Measurements from ENCODE around the gene PRKCE. TPM values are rescaled to one million over a fixed set of nuclear protein-coding genes. Genes with fewer than 3 reads are reported as not detected.

The PRKCE gene
- total and polyA plus RNA-seq, 2 experiments from 2014 or later = 0.94 to 1.2 TPM

DNA sequence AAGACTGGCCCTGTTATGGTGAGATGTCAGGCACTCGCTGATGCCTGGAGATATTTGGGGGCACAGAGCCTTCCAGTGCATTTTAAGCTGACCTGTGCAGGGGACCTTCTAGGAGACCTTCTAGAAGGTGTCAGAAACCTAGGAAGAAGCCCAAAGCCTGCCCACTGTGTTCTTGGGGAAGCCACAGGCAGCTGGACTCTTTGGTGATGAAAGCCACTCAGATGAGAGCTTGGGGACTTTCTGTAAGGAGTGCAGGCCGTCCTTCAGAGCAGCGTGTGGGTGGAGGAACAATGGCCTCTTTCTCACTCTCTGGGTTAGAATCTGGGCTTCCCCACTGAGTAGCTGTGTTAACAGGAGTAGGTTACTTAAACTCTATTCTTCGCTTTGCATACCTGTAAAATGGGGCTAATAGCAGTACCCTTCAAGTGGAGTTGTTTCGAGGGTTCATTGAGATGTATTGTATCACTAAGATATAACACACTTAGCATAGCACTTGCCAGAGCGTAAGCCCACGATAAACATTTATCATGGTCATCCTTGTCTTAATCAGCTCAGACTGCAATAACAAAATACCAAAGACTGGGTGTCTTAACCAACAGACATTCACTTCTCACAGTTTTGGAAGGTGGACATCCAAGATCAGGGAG is 323.4 kb downstream of the PRKCE start (continued):
- TF ChIP-seq, protein P1, sequence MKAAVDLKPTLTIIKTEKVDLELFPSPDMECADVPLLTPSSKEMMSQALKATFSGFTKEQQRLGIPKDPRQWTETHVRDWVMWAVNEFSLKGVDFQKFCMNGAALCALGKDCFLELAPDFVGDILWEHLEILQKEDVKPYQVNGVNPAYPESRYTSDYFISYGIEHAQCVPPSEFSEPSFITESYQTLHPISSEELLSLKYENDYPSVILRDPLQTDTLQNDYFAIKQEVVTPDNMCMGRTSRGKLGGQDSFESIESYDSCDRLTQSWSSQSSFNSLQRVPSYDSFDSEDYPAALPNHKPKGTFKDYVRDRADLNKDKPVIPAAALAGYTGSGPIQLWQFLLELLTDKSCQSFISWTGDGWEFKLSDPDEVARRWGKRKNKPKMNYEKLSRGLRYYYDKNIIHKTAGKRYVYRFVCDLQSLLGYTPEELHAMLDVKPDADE (IDR thresholded peaks at IDR 0.05) = no peak
- TF ChIP-seq, protein P2, sequence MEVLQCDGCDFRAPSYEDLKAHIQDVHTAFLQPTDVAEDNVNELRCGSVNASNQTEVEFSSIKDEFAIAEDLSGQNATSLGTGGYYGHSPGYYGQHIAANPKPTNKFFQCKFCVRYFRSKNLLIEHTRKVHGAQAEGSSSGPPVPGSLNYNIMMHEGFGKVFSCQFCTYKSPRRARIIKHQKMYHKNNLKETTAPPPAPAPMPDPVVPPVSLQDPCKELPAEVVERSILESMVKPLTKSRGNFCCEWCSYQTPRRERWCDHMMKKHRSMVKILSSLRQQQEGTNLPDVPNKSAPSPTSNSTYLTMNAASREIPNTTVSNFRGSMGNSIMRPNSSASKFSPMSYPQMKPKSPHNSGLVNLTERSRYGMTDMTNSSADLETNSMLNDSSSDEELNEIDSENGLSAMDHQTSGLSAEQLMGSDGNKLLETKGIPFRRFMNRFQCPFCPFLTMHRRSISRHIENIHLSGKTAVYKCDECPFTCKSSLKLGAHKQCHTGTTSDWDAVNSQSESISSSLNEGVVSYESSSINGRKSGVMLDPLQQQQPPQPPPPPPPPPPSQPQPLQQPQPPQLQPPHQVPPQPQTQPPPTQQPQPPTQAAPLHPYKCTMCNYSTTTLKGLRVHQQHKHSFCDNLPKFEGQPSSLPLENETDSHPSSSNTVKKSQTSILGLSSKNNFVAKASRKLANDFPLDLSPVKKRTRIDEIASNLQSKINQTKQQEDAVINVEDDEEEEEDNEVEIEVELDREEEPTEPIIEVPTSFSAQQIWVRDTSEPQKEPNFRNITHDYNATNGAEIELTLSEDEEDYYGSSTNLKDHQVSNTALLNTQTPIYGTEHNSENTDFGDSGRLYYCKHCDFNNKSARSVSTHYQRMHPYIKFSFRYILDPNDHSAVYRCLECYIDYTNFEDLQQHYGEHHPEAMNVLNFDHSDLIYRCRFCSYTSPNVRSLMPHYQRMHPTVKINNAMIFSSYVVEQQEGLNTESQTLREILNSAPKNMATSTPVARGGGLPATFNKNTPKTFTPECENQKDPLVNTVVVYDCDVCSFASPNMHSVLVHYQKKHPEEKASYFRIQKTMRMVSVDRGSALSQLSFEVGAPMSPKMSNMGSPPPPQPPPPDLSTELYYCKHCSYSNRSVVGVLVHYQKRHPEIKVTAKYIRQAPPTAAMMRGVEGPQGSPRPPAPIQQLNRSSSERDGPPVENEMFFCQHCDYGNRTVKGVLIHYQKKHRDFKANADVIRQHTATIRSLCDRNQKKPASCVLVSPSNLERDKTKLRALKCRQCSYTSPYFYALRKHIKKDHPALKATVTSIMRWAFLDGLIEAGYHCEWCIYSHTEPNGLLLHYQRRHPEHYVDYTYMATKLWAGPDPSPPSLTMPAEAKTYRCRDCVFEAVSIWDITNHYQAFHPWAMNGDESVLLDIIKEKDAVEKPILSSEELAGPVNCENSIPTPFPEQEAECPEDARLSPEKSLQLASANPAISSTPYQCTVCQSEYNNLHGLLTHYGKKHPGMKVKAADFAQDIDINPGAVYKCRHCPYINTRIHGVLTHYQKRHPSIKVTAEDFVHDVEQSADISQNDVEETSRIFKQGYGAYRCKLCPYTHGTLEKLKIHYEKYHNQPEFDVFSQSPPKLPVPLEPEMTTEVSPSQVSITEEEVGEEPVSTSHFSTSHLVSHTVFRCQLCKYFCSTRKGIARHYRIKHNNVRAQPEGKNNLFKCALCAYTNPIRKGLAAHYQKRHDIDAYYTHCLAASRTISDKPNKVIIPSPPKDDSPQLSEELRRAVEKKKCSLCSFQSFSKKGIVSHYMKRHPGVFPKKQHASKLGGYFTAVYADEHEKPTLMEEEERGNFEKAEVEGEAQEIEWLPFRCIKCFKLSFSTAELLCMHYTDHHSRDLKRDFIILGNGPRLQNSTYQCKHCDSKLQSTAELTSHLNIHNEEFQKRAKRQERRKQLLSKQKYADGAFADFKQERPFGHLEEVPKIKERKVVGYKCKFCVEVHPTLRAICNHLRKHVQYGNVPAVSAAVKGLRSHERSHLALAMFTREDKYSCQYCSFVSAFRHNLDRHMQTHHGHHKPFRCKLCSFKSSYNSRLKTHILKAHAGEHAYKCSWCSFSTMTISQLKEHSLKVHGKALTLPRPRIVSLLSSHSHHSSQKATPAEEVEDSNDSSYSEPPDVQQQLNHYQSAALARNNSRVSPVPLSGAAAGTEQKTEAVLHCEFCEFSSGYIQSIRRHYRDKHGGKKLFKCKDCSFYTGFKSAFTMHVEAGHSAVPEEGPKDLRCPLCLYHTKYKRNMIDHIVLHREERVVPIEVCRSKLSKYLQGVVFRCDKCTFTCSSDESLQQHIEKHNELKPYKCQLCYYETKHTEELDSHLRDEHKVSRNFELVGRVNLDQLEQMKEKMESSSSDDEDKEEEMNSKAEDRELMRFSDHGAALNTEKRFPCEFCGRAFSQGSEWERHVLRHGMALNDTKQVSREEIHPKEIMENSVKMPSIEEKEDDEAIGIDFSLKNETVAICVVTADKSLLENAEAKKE (CRISPR knock-in tag; IDR thresholded peaks at IDR 0.05) = no peak

DNA sequence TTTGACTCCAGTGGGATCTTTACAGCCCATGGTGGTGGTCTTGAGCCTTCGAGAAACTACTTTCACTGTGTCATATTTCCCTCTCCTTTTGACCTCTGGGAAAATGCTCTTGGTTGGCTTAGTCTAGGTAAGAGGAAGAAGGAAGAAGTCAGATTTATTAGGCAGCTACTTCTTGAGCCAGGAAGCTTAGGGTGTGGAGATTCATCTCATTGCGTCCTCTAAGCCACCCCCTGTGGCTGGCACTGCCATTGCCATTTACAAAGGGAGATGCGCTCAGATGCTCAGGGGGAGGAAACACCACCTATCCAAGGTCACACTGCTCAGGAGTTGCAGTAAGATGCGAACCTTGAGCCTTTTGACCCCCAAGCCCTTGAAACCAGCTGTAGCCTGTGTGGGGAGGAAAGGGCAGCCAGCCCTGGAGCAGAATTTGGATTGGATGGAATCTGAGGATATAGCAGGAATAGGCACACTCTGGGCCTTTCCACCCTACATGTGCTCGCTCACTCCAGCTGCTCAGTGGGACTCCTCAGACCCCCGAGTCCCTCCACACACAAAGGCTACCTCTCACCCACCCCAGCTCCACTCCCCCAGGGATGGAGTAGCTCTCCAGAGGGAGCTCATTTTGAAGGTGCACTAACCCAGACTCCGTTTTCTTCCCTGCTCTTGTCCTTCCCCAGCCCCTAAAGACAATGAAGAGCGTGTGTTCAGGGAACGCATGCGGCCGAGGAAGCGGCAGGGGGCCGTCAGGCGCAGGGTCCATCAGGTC is 324.5 kb downstream of the PRKCE start:
- DNase-seq (ENCODE audit: low spot score) = no peak
- Histone ChIP-seq H4K20me1 (replicated peaks; ENCODE audit: insufficient read depth) (no peaks in the 10 kb centered on the region), H3K79me2 (replicated peaks; ENCODE audit: insufficient read depth) (no peaks in the 10 kb centered on the region), H3K4me3 (no peak overlapping the region), H3F3A (replicated peaks; ENCODE audit: low read depth) (no peaks in the 10 kb centered on the region), H3K27me3 (ENCODE audit: insufficient read depth) (no peaks in the 10 kb centered on the region), H3K4me2 (no peak overlapping the region), H3K27ac (ENCODE audit: low read depth) (no peak overlapping the region), H3K4me1 (ENCODE audit: insufficient read depth) (no peaks in the 10 kb centered on the region), H3K9me2 (ENCODE audit: insufficient read depth) (no peaks in the 10 kb centered on the region), H2AFZ (no peak overlapping the region), H3K36me3 (ENCODE audit: insufficient read depth) (no peaks in the 10 kb centered on the region)
- no peaks in the 10 kb centered on the region for H3K36me3 Mint-ChIP-seq (ENCODE audit: low read depth)
- H3K9me3 Mint-ChIP-seq = no peaks in the 10 kb centered on the region
- H3K4me1 Mint-ChIP-seq = peaks cover 6% of the 10 kb centered on the region; the same call in 2 of the 3 replicates
- no peak for ATAC-seq
- no peak overlapping the region for H3K4me3 Mint-ChIP-seq
- no peaks in the 10 kb centered on the region for H3K27me3 Mint-ChIP-seq (ENCODE audit: insufficient read depth, low read depth, poor library complexity)
- H3K27ac Mint-ChIP-seq = no peak overlapping the region
- TF ChIP-seq, protein P3, sequence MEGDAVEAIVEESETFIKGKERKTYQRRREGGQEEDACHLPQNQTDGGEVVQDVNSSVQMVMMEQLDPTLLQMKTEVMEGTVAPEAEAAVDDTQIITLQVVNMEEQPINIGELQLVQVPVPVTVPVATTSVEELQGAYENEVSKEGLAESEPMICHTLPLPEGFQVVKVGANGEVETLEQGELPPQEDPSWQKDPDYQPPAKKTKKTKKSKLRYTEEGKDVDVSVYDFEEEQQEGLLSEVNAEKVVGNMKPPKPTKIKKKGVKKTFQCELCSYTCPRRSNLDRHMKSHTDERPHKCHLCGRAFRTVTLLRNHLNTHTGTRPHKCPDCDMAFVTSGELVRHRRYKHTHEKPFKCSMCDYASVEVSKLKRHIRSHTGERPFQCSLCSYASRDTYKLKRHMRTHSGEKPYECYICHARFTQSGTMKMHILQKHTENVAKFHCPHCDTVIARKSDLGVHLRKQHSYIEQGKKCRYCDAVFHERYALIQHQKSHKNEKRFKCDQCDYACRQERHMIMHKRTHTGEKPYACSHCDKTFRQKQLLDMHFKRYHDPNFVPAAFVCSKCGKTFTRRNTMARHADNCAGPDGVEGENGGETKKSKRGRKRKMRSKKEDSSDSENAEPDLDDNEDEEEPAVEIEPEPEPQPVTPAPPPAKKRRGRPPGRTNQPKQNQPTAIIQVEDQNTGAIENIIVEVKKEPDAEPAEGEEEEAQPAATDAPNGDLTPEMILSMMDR (conservative IDR thresholded peaks at IDR 0.05; ENCODE audit: low read depth in 2 of 2) = no peak
- TF ChIP-seq, protein P2 (CRISPR knock-in tag; IDR thresholded peaks at IDR 0.05) = no peak
